GM18507 (cell line): Measurements from ENCODE around the gene CHPT1.
"Not testable (repeated sequence)": the region's sequence is repeated elsewhere in the genome, so short reads cannot be mapped to it uniquely, and the experiment has no call there.

ENCODE experiments used
- DNase-seq: peaks from one replicate; pipeline ENCODE4 v3.0.0; 2011; ENCODE audit warnings: low read depth; ENCODE audit not compliant: insufficient read length; ENCODE audit errors: extremely low spot score
- FAIRE-seq: peaks from 2 replicates; lab custom pipeline; 2011; peaks lifted over from hg19 to GRCh38; lab: Jason Lieb, UNC

The CHPT1 gene

DNA sequence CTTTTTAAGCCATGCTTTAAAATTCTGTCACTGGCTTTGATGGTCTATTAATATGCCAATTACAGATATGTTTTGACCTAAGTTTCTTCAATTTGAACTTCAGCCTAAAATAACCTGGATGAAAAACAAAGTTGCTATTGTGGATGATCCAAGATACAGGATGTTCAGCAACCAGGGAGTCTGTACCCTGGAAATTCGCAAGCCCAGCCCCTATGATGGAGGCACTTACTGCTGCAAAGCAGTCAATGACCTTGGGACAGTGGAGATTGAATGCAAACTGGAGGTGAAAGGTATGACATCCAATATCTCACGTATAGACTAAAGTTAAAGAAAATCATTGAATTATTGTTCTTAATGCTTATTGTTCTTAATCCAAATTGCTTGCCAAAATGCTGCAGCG lies 17.2 kb upstream of the CHPT1 start:
- no peak for DNase-seq
- FAIRE-seq = no peak

DNA sequence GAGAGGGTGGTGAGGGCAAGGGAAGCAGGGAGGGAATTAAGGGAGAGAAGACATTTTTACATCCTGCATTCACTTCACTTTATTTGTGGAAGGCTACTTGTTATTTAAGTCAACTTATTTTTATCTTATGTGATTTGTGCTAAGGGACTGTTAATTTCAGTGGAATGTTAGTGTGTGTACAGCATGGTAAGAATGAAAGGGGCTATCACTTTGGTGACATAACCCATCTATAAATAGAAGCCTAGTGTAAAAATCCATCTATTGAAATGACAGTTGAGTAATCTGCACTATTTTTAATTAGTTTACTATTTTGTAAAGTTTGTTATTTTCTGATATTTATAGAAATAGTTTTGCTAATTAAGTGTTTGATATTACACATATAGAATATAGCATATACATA lies 16.8 kb upstream of the CHPT1 start:
- DNase-seq = no peak
- FAIRE-seq = no peak

DNA sequence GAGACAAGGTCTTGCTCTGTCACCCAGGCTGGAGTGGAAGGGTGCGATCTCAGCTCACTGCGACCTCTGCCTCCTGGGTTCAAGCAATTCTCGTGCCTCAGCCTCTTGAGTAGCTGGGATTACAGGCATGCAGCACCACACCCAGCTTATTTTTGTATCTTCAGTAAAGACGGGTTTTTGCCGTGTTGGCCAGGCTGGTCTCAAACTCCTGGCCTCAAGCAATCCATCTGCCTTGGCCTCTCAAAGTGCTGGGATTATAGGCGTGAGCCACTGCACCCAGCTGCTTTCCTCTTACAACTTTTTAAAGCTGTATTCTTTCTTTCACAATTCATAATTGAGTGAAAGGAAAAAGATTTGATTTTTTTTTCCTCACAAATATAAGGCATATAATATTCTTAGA lies 15.8 kb upstream of the CHPT1 start:
- FAIRE-seq, DNase-seq: not testable (repeated sequence)

DNA sequence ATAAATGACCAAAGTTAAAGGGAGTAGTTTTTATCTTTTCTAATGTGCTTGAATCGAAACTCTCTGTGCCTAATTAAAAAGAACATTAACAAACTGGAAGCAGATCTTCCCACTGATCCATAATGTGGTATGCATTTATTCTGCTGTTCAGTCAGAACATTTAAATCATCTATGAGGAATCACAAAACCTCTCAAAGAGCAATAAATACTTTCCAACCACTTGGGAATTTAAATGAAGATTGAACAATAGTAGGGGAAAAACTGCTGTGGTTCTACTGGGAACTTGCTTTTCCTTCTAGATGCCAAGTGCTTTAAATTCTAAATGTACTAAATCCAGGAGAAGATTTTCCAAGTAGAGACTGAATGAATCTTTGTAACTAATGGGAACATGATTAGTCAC lies 12.3 kb upstream of the CHPT1 start:
- DNase-seq = no peak
- FAIRE-seq = no peak

DNA sequence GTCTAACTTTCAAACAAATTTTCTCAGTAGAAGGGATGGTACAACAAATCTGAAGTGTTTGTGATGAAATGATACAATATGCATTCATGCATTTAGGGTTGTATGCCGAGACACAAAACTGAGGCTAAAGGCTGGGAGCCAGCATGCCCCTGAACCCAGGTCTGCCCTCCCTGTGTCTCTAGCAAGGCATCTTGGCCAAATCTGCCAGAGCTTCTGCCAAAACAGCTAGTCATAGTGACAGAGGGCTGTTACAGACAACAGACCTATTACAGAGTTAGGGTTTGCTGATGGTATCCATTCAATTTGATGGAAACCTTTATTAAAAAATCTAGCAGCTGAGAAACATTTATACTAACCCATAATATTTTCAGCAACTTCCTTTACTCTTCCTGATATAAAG lies 11.3 kb upstream of the CHPT1 start:
- DNase-seq = no peak
- no peak for FAIRE-seq

DNA sequence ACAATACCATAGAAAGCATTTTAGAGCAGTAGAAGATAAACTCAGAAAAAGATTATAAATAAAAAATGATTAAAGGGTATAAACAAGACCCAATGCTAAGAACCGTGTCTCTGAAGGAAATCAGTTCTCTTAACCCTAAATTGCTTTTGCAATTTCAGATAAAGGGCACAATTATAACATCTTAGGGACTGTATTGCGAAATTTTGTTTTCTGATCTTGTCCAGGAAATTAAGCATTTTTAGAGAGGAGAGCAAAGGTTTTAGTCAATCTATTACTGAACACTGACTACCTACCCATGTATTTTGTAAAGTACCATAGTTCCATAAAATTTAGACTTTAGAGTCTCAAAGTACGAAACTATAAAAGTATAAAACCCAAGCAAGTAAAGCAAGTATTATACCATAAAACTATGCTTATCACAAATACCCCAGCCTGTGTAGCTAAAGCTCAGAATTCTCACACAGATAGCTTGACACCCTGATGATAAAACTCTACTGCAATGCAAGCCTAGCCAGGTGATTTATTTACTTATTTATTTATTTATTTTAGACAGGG lies 6.8 kb upstream of the CHPT1 start:
- no peak for FAIRE-seq
- no peak for DNase-seq

DNA sequence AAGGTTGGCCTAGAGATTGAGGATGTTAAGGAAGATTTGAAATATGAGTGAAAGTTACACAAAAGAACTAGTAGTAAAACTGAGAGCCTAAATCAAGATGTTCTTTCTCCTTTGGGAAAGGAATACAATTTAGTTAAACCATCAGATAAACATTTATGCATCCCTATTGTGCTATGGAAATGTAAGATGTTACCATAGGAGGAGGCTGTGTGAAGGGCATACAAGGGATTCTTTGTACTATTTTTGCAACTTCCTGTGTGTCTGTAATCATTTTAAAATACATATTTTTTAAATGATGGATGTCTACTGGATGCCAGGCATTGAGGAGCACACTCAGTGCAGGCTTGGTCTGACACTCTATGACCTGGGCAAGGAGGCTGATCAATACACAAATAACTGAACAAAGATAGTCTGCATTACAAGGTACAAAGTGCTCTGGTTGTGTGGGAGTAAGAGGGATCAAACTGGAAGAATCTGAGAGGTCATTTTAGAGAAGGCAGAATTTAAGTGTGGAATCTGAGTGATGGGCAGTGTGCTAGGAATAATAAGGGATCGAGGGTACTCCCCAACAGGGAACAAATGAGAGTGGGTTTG lies 5.8 kb upstream of the CHPT1 start:
- FAIRE-seq (no peak), DNase-seq (no peak)

DNA sequence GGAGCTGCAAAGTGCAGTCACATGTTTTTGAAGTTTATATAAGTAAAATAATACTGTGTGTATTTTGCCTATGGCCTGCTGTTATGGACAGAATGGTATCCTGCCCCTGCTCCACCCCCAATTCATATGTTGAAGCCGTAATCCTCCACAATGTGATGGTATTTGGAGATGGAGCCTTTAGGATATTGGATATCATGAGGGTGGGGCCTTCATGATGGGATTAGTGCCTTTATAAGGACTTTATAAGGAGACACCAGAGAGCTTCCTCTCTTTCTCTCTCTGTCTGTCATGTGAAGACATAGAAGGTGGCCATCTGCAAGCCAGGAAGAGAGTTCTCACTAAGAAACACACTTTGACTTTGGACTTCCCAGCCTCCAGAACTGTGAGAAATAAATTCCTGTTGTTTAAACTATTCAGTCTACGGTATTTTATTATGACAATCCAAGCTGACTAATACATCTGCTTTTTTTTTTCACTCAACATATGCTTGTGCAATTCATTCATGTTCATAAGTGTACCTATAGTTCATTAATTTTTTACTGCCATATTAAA lies 3.1 kb upstream of the CHPT1 start:
- DNase-seq (no peak), FAIRE-seq (no peak)

DNA sequence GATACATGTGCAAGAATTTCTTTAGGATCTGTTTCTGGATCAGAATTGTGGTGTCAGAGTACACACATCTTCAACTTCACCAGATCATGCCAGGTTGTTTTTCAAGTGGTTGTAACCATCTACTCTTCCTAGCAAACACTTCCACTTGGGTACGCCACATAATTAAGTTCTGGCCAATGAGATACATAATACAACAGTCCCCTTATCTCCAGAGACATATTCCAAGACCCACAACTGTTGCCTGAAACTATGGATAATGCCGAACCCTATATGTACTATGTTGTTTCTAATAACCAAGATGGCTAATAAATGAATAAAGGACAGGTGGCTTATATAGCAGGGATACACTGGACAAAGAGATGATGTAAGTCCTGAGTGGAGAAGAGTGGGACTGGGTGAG lies 2.5 kb upstream of the CHPT1 start:
- no peak for DNase-seq
- no peak for FAIRE-seq

DNA sequence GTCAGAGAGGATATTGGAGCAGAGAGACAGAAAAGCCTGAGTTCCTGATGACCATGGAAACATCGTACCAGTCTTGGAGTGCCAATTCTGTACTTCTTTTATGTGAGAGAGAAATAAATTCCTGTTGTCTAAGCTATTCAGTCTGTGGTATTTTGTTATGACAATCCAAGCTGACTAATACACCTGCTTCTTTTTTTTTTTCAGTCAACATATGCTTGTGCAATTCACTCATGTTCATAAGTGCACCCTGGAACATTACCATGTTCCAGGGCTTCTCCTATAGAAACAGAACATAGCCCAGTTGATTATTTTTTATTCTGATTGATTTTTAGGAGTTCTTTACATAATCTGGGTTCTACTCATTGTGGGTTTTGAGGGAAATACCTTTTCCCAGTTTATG lies 1.7 kb upstream of the CHPT1 start:
- DNase-seq (no peak), FAIRE-seq (no peak)

DNA sequence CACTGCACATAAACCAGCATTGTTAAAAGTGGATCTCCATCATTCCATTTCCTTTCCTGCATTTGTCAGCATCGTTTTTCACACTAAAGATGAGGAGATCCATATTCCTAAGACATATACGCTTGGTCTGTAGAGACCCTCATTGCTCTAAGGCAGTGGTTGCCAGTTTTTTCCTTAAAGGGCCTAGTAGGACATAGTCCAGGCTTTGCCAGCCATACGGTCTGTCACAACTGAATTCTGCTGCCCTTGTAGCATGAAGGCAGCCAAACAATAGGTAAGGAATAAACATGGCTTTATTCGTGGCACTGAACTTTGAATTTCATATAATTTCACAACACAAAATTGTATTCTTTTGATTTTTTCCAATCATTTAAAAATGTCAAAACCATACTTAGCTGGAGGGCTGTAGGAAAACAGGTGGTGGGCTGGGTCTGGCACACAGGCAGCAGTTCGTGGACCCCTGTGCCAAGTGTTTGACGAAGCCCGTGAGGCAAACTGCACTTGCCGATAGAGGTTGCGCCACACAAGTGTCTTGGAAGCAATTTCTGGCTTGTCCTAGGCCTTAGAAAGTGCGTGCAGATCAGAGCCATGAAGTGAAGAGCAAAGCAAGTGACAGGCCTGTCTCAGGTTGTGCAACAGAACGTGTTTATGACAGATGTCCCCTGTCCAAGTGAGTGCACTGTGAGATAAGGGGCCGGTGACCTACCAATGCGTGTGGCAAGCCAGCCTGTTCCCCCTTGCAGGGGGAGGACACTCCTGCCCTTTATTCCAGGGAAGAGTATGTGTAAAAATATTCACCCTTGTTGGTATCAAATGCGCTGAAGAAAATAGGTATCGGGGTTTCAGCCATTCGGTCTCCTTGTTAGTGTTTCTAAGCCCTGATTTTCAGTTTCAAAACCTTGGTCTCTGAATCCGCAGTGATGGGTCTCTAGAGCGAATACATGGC lies 916 bp upstream of the CHPT1 start:
- DNase-seq = peak; percentile 11
- FAIRE-seq = peak; percentile 46

DNA sequence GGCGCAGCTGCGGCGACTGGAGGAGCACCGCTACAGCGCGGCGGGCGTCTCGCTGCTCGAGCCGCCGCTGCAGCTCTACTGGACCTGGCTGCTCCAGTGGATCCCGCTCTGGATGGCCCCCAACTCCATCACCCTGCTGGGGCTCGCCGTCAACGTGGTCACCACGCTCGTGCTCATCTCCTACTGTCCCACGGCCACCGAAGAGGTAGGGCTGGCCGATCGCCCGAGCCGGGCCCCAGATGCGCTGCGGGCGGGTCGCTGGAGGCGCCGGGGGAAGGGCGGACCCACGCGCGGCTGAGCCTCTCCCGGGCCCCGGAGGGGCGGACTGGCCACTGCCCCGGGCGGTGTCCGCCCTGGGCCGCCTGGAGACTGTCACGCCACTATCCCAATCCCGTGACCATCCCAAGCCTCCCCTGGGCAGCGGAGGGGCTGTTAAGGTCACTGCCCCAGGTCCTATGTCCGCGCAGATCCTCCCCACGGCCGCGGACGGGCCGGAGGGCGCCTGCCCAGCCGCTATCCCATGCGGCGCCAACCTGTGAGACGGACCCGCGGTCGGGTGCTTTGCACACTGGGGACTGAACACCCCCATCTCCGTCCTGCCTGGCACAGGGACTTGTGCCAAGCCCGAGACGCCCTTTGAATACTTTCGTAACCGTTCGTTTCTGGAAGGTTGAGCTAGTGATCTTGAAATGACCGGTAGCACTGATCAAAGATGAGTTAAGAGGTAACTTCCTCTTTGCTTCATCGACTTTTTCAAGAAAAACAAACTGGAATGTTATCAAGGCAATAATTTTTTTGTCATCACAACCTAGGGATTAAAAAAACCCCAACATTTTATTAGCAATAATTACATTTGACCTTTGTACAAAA lies 725 bp downstream of the CHPT1 start:
- peak; percentile 17 for DNase-seq
- no peak for FAIRE-seq

DNA sequence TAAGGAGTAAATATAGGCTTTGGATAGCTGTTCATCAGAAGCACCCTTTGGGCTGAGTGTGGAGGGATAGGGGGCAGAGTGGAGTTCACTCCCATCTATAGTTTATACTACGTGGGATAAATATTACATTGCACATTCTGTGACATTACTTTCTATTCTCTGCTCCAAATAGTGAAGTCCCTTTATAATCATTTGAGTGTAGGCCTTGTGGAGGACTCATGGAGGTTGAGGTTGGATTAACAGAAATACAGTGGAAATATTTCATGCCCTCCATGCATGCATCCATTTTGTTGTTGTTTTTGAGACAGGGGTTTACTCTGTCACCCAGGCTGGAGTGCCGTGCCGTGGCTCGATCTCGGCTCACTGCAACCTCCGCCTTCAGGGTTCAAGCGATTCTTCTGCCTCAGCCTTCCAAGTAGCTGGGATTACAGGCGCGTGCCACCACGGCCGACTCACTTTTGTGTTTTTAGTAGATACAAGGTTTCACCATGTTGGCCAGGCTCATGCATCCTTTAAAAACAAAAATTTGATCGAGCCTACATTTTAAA lies 1.4 kb downstream of the CHPT1 start:
- no peak for FAIRE-seq
- no peak for DNase-seq

DNA sequence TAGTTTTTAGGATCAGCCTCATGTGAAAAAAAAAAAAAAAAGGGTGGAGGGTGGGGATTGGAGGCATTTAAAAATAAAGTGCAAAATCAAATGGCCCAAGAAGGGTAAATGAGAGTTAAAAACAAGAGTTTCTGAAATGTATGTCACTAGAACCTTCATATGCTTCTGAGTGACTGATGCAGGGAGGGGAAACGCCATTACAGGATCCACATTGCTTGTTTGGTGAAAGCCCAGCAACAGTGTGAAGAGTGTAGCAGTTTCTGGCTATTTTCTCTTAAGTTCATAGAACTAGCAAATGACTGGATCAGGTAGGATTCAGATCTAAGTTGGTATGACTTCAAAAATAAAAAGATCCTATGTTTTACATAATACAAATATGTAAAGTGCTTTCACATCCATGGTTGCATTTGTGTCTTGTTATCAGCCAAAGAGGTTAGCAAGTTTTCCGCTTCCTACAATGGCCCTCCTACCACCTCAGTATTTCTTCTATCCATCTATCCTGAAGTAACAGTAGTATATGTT lies 2.9 kb downstream of the CHPT1 start:
- FAIRE-seq (no peak), DNase-seq (no peak)

DNA sequence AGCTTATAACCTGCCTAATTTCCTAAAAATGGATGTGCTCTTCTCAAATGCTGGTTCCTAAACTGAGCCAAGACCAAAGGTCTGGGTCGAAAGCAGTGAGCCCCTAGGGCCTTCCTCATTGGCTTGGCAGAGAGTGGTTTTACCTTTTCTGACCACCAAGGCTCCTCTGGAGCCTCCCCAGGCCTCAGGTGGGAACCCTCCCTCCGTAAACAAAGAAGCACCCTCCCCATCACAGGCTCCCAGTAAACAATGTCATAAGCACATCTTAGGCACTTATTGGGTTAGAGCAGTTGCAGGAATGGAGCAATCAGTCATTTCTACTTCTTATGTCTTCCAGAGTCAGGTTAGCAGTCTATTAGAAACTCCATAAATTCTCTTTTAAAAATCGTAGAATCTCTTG lies 6.0 kb downstream of the CHPT1 start:
- FAIRE-seq (no peak), DNase-seq (no peak)

DNA sequence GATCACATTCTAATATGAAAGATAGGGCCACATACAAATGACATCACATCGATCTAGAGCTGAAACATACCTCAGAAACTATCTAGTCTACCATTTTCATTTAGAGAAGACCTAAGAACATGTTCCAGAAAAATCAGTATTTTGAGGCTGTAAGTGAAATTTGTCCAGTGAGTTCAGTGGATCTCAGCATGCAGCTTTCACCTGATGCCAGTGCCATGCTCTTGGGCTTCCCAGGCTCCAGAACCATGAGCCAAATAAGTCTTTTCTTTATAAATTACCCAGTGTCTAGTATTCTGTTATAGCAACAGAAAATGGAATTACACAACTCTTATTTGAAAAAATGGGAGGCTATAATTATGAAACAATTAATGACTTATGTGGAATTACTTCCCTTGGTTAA lies 9.0 kb downstream of the CHPT1 start:
- DNase-seq = no peak
- FAIRE-seq = no peak

DNA sequence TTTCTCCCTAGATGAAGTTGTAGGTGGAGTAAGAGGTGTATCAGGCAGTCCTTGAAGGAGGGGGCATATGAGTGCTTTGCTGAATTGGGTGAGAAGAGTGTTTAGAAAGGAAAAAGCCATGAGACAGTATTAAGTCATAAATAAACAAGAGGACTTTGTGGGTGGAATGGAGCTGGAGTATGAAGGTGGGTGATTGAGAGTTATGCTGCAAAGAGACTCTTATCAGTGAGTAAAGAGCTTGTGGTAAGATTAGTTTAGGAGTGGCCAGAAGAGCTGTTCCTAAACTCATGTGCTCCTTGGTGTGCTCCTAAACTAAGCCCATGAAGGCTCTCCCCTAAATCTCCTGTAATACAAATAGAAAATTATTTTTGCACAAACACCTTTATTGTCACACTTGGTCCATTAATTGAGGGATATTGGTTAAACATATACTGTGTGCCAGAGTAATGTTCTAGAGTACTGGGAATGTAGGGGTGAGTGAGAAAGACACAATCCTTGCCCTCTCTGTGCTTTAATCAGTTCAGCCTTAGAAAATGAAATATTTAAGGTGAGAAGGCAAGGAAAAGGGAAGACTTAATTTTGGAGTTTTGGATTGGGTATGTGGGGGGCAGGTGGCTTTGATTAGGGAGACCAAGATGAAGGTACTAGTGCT lies 9.8 kb downstream of the CHPT1 start:
- no peak for FAIRE-seq
- no peak for DNase-seq

DNA sequence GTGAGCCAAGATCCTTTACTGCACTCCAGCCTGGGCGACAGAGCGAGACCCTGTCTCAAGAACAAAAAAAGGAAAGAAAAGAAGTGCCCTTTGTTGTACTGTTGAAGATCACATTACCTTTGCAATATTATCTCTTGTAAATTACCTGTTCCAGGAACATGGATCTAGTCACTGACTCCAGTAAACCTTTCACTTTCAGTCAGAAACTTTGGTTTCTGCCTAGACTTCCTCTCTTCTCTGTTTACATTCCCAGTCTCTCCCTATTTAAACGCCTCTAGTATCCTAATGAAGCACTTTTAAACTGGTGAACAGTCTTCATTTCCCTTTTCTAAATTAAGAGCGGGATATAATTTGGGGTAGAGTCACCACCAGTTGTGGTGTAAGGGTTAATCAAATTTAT lies 12.8 kb downstream of the CHPT1 start:
- FAIRE-seq = no peak
- DNase-seq = no peak
